RPMI8226 (cell line): ENCODE results near the gene ITGA3.

Experiments used
- DNase-seq: peaks from one replicate; pipeline ENCODE4 v3.0.0-alpha.2; 2015

Gene ITGA3

DNA sequence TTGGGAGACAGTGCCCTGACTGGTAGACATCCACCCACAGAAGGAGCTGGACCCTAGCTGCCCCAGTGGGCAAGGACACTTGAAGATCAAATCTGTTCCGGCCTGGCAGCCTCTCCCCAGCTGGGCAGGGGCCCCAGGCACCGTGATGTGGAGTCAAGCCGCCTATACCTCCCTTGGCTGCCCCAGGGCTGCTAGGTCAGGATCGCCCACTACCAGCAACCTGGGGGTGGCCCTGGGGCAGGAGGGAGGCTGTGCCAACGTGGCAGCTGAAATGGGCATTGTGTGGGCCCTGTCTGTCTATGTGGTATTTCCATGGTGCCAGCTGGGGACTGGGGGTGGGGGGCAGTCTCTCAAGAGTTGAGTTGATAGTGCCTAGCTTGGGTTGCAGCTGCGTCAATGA, 40.2 kb downstream of the ITGA3 start:
- no peak for DNase-seq

DNA sequence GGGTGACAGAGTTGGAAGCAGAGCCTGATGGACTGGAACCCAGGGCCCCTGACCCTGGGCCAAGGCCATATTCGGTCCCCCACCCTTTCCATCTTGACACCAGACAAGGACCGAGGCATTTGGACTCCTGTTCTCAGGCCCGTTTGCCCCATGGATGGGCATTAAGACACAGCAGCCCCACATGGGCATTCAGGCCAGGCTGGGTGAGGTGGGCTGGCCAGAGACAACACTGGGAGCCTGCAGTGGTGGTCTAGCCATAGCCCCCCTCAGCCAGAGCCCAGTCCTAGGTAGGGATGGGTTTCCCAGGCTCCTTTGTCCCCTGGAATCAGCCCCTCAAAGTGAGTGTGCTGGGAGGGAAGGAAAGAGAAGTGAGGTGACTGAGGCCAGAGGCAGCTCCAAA, 40.8 kb downstream of the ITGA3 start:
- DNase-seq: no peak

- no peak for DNase-seq
Observed at GRCh38 chr17:50097455-50097854, 41.5 kb downstream of the ITGA3 start.

DNA sequence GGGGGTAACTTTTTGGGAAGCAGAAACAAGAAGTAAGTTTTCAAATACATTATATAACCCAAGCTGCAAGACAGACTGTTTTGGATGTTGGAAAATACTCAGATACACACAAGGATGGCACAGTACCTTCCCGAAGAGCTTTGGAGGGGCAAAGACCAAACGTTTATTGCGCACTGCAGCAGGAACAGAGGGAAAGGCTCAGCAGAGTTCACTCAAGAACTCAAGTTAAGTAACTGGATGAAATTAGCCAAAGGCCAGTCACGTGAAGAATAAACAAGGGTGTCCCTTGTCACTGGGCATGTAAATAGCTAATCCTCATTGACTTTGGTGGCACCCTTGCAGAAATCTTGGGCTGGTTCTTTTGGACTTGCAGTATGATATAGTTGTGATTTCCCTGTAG, 42.0 kb downstream of the ITGA3 start:
- no peak for DNase-seq

- DNase-seq: no peak
Observed at GRCh38 chr17:50098583-50098982, 42.7 kb downstream of the ITGA3 start.

- DNase-seq: no peak
Observed at GRCh38 chr17:50099003-50099402, 43.1 kb downstream of the ITGA3 start.

- DNase-seq: no peak
Observed at GRCh38 chr17:50100480-50100883, 44.6 kb downstream of the ITGA3 start.

GRCh38 chr17:50100921-50101345, 45.0 kb downstream of the ITGA3 start:
- no peak for DNase-seq

DNA sequence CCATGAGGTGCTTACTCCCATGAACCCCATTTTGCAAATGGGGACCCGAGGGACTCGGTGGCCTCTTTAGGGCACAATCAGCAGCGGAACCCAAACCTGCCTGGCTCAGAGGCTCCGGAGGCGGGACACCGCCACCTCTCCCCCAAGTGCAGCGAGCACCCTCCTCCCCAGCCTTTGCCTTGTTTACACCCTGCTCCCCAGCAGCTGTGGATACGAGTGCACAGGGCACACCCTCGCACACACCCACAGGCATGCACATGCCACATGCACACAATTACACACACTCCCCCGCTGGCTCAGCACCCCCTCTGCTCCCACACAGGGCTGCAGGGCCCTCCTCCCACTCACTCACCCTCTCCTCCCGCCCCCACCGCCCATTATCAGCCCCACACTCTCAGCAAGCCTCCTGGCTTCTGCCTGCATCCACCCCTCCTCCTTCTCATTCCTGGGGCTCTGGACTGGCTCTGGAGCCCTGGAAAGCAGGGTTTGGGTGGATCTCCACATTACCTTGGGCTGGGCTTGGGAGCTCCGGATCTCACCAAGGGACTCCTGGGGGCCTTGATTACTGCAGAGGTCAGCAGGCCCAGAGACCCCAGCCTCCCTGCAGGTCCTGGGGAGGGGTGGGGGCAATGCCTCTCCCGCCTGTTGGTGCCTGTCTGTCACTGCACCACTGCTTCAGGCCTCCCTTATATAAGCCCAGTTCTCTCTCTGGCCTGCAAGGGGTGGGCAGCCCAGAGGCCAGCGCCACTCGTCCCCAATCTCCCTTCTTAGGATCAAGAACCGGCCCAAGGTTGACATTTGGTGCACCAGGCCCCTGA, 45.6 kb downstream of the ITGA3 start:
- DNase-seq: no peak

GRCh38 chr17:50102164-50102991, 46.5 kb downstream of the ITGA3 start:
- DNase-seq: no peak

DNA sequence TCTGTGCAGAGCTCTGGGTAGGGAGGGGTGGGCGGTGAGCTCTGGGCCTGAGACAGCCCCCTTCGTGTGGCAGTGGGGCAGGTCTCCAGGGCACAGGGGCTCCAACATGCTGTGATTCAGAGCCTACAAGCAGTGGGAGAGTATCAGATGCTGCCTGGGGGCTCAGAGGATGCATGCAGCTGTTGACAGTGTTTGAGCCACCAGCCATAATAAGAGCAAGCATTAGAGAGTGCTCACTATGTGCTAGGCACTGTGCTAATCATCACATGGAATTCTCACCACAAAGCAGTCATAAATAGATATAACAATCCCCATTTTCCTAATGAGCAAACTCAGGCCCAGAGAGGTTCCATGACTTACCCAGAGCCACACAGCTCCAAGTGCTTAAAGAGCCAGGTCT, 47.3 kb downstream of the ITGA3 start:
- DNase-seq: no peak

DNA sequence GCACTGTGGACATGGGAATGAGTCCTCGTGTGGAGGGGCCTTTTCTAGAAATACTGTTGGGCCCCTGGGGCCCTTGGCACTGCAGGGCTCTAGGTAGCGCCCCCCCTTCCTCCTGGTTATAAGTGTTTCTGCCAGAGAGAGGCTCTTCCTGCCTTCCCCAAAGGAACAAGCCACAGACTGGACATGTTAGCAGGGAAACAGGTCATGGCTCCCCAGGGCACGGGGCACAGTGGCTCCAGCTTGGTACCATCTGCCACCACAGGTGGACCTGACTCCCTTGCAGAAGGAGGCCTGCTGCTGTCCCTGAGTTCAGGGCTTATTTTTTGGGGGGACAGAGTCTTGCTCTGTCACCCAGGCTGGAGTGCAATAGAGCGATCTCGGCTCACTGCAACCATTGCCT, 48.0 kb downstream of the ITGA3 start:
- no peak for DNase-seq

GRCh38 chr17:50105811-50106210, 49.9 kb downstream of the ITGA3 start:
- no peak for DNase-seq

GRCh38 chr17:50106393-50107131, 50.7 kb downstream of the ITGA3 start:
- DNase-seq: no peak

DNA sequence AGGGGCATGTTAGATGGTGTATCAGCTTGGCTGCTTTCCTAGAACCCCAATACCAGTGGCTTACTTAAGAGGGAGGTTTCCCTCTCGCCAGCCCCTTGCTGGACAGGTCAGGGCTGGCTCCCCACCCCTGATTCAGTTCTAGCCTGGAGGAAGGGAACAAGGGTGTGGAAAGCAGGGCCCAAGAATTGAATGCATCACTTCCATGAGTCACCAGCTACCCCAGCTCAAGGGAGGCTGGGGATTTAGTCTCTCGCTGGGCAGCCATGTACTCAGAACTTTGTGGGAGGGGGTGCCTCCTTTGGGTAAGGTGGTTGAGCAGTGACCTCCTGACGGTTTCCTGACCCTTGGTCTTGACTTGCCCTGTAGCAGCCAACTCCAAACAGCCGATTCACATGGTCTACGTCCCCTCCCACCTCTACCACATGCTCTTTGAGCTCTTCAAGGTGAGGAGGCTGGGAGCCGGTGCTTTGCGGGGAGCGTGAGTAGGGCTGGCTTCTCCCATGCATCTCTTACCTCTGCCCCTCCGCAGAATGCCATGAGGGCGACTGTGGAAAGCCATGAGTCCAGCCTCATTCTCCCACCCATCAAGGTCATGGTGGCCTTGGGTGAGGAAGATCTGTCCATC, 52.0 kb downstream of the ITGA3 start:
- DNase-seq: no peak

DNA sequence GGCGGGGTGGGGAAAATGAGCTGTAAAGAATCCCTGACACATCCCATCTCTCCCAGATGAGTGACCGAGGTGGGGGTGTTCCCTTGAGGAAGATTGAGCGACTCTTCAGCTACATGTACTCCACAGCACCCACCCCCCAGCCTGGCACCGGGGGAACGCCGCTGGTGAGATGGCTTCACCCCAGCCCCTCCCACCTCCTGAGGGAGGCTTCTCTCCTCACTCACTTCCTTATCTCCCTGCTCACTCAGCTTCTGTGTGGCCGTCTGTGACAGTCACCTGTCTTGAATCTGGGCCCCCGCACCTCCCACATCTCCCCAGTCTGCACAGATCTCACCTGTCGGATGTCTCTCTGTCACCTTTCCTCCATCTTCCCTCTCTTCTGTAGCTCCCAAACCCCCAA, 52.6 kb downstream of the ITGA3 start:
- no peak for DNase-seq

- DNase-seq: no peak
Observed at GRCh38 chr17:50109207-50109606, 53.3 kb downstream of the ITGA3 start.

DNA sequence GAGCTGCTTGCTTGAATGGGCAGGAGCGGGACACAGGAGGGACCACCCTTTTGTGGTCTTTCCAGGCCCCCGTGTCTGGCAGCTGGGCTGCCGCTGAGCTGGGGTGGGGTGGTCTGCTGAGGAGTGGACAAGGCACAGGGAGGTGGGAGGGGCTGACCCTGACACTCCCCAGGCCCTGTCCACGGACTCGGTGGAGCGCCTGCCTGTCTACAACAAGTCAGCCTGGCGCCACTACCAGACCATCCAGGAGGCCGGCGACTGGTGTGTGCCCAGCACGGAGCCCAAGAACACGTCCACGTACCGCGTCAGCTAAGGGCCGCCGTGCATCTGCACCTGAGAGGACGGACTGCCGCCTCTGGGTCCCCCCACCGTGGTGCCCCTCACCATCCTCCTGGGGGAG, 53.9 kb downstream of the ITGA3 start:
- no peak for DNase-seq

DNA sequence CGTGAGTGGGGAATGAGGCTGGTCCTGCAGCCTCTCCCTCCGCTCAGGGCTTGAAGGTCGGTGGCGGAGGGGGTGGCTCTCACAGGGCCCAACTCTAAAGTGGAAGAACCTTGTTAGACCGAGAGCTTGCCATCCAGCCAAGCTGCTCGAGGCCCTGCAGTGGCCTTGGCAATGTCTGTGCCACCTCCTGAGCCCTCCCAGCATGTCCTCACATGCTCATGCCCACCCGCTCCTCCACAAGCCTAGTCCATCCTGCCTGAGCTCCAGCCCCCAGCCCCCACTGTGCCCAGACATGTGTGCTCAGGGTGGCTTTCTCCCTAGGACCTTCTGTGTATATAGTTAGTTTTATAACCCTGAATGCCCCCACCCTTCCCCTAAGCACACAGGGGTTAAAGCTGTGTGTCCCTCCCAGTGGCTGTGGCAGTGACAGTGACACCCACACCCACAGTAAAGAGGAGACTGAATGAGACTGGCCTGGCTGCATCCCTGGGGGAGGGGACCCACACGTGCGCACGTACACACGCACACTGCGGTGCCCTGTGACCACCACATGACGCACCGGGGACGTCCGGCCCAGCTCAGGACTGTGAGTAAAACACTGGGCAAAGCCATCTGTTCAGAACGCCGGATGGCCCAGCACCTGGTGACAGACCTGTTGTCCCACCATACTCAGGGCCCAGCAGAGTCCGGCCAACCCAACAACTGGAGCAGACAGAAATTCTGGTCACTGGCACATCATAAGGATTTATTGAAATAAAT, 54.9 kb downstream of the ITGA3 start:
- no peak for DNase-seq

GRCh38 chr17:50111673-50112655, 56.1 kb downstream of the ITGA3 start:
- no peak for DNase-seq

GRCh38 chr17:50112694-50113093, 56.8 kb downstream of the ITGA3 start:
- no peak for DNase-seq
